Bronchus fibroblast of lung (primary cell): ENCODE data around the gene MRPS35. TPM values are rescaled to one million over a fixed set of nuclear protein-coding genes. Genes with fewer than 3 reads are reported as not detected.

Source experiments
- total RNA-seq: library from RNA; depleted of rRNA; stranded (reverse); fragments of >200 nt; gene quantifications from 2 replicates; pipeline ENCODE4 v1.2.3, GENCODE V29; 2015

MRPS35 gene
- 48.0 and 50.6 TPM in 2 replicates for total RNA-seq

DNA sequence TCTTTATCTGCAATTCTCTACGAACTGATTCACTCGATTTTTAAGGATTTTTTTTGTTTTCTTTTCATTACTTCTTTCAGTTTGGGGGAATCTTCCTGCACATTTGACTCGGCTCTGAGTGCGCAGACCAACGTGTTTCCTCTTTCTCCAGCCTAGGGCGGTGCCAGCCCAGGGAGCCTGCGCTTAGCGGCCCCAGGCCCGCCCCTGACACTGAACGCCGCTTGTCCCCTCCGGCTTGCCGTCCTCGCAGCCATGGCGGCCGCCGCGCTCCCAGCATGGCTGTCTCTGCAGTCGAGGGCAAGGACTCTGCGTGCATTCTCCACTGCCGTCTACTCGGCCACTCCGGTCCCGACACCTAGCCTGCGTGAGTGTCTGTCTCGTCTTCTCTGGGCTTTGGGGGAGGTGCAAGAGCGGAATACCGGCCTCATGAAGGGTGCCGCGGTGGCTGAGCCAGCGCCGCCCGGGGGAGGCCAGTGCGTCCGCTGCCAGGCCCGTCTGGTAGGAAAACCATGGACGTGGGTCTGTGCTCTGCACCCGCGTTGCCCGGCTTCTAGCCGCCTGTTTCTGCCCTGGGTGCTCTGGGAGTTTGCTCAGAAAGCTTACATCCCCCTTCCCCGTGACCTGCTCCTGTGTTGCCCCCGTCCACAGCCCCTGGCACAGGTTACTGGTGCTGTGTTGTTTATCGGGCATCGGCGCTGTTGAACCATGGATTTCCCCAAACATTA is at the start of gene MRPS35:
Gene MRPS35, plus strand, starts transcription at position 241 of the 725 bp plus-strand sequence. Its CDS starts 12 bp downstream, at position 253.

DNA sequence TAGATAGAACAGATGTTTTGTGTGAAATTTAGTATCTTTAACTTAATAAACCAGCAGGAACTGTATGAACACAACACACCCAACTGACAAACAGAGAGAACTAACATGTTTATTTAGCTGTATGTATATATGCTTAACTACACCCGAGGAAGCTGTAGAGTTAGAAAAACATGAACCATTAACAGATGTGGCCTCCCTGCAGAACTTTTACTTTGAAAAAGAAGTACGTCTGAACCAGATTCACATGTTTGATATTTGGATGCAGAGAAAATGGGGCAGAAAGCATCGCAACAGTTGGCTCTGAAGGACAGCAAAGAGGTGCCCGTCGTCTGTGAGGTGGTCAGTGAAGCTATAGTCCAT is 14.4 kb upstream of the MRPS35 start, which contains the start of gene REP15:
Gene REP15, plus strand, starts transcription at position 155 of the 360 bp plus-strand sequence. Its CDS starts 116 bp downstream, at position 271.

DNA sequence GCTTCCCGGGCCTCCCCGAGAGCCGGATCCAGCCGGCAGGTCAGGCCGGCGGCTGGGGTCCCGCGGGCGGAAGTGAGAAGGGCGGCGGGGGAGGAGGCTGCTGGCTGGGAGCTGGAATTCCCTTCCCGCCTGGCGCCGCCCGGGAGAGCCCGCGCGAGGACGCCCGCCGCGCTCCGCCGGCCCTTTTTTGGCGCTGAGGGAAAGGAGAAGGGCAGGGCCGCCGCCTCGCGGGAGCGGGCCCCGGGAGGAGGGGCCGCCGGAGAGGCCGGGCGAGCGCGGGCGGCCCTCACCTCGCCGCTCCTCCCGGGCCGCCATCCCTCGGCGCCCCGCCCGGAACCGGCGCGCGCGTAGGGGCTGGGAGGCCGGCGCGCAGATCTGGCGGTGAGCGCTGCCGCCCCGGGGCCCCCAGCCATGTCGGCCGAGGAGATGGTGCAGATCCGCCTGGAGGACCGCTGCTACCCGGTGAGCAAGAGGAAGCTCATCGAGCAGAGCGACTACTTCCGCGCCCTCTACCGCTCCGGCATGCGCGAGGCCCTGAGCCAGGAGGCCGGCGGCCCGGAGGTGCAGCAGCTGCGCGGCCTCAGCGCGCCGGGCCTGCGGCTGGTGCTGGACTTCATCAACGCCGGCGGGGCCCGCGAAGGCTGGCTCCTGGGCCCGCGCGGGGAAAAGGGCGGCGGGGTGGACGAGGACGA is 69.4 kb downstream of the MRPS35 start, which contains the start of the genes KLHL42 and MANSC4:
Gene KLHL42, plus strand, starts transcription at position 314 of the 692 bp plus-strand sequence. Its CDS starts 98 bp downstream, at position 412.
Gene MANSC4, minus strand, starts transcription at position 317 of the 692 bp plus-strand sequence. CDS start 8,960 bp downstream, outside the sequence.

Other genes with a start within 250 kb of the MRPS35 start
- 39.4 and 47.7 TPM in 2 replicates for gene PPFIBP1, start 186.6 kb upstream of the MRPS35 start, total RNA-seq
- 0.67 and 0.89 TPM in 2 replicates for gene REP15, start 14.4 kb upstream of the MRPS35 start, total RNA-seq
- 14.3 and 15.8 TPM in 2 replicates for gene KLHL42, start 69.4 kb downstream of the MRPS35 start, total RNA-seq
- not detected in 2 replicates for gene MANSC4, start 69.4 kb downstream of the MRPS35 start, total RNA-seq